Activated T-helper 9 cell treated with anti-CD3 and anti-CD28 coated beads, Interleukin-2, amount 50 U/mL, for 16 hours (primary cell): ENCODE results near the gene IL10.
"Not testable (repeated sequence)": the region's sequence is repeated elsewhere in the genome, so short reads cannot be mapped to it uniquely, and the experiment has no call there.

ENCODE experiments used
- DNase-seq: peaks from one replicate; pipeline ENCODE4 v3.0.0-alpha.2; 2020; ENCODE audit warnings: low read depth

The IL10 gene

GRCh38 chr1:206765771-206766170 lies 6.5 kb downstream of the IL10 start:
- not testable (repeated sequence) for DNase-seq

- DNase-seq: not testable (repeated sequence)
These were observed 9.4 kb downstream of the IL10 start for GRCh38 chr1:206762741-206763364.

GRCh38 chr1:206761159-206761768 lies 11.0 kb downstream of the IL10 start:
- DNase-seq: no peak

- DNase-seq: no peak
These were observed 11.7 kb downstream of the IL10 start for GRCh38 chr1:206760590-206760989.

GRCh38 chr1:206757524-206758266 lies 14.6 kb downstream of the IL10 start:
- no peak for DNase-seq

- DNase-seq: no peak
These were observed 18.3 kb downstream of the IL10 start for GRCh38 chr1:206754011-206754410.

GRCh38 chr1:206753141-206753540 lies 19.2 kb downstream of the IL10 start:
- DNase-seq: no peak

- no peak for DNase-seq
These were observed 19.8 kb downstream of the IL10 start for GRCh38 chr1:206752481-206752880.

- DNase-seq: no peak
These were observed 20.4 kb downstream of the IL10 start for GRCh38 chr1:206751891-206752290.

GRCh38 chr1:206748348-206749030 lies 23.8 kb downstream of the IL10 start:
- no peak for DNase-seq

- DNase-seq: no peak
These were observed 27.0 kb downstream of the IL10 start for GRCh38 chr1:206745301-206745700.

GRCh38 chr1:206744683-206745082 lies 27.6 kb downstream of the IL10 start:
- DNase-seq: no peak

GRCh38 chr1:206742719-206743383 lies 29.4 kb downstream of the IL10 start:
- no peak for DNase-seq

GRCh38 chr1:206741142-206741701 lies 31.1 kb downstream of the IL10 start:
- DNase-seq: no peak

GRCh38 chr1:206739411-206740076 lies 32.8 kb downstream of the IL10 start:
- DNase-seq: no peak

GRCh38 chr1:206738370-206739366 lies 33.6 kb downstream of the IL10 start:
- no peak for DNase-seq

- no peak for DNase-seq
These were observed 34.5 kb downstream of the IL10 start for GRCh38 chr1:206737729-206738201.

GRCh38 chr1:206736878-206737728 lies 35.2 kb downstream of the IL10 start:
- peak; percentile 34 for DNase-seq

GRCh38 chr1:206735553-206736031 lies 36.7 kb downstream of the IL10 start:
- DNase-seq: no peak
